GM19023 (cell line): ENCODE results near the gene CAPNS2.

ENCODE experiments used
- ATAC-seq: cut with Tn5 transposase; IDR thresholded peaks from one replicate; pipeline ENCODE4 v1.9.1; 2021; ENCODE audit warnings: mild to moderate bottlenecking, moderate library complexity; ENCODE audit not compliant: unreplicated experiment

Gene CAPNS2

DNA sequence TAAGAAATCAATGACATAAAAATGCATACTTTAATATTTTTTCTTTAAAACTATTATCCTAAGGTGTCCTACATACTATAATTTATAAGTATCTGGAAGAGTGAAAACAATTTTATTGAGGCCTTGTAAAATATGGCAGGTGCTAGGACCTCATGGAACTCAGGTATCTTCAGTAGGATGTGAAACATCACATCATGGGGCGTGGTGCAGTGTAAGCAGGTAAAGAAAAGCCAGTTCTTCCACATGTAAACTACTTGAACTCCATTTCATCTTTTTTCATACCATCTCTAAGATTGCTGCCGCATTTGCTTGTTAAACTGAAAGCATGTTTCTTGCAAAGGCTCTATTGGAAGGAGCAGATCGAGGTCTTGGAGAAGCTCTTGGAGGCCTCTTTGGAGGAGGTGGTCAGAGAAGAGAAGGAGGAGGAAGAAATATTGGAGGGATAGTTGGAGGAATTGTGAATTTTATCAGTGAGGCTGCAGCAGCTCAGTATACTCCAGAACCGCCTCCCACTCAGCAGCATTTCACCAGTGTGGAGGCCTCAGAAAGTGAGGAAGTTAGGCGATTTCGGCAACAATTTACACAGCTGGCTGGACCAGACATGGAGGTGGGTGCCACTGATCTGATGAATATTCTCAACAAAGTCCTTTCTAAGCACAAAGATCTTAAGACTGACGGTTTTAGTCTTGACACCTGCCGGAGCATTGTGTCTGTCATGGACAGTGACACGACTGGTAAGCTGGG lies at the start of gene CAPNS2:
Gene CAPNS2, plus strand, starts transcription at position 253 of the 744 bp plus-strand sequence. Its CDS starts 73 bp downstream, at position 326.
- no peak for ATAC-seq

DNA sequence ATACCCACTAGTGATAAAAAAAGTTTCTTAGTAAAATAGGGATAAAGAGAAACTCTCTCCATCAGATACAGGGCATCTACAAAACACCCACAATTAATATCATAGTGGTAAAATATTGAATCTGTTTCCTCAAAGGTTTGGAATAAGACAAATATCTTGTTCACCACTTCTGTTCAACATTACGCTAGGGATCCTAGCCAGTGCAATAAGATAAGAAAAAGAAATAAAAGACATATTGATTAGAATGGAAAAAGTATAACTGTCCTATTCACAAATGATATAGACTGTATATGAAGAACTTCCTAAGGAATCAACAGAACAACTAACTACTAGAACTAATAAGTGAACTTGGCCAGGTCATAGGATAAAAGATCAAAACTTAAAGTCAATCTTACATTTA lies 44.7 kb upstream of the CAPNS2 start:
- no peak for ATAC-seq

DNA sequence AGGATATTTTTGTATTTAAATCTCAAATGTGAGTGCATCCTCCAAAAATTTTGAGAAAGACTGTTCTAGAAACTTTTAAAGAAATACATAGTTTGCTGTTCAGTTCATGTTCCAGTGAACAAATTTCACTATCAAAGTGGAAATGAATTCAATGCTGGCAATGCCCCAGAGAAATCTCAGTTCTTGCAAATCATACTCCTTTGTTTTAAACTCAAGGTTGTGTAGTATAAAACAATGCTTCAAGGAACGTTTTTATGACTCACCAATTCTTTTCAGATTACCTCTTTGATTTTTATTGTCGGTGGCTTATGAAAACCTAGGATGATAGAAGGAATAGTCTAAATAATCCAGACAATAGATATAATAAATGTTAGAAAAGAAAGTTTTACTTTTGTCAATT lies 40.0 kb upstream of the CAPNS2 start:
- no peak for ATAC-seq

DNA sequence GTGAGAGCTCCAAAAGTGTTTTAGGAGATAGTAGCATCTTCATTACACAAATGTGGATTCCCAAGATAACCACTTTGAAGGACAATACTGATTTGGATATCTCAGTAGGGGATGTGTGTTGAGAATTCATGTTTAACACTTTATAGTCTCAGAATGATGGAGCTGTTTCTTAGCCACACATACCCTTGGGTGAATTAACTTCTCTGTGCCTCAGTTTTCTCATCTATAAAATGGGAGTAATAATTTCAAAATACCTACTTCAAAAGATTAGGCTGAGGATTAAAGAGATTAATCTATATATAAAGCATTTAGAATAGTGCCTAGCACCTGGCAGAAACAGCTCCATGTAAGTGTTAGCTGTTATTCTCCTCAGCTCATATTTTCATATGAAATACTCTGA lies 38.6 kb upstream of the CAPNS2 start:
- no peak for ATAC-seq

DNA sequence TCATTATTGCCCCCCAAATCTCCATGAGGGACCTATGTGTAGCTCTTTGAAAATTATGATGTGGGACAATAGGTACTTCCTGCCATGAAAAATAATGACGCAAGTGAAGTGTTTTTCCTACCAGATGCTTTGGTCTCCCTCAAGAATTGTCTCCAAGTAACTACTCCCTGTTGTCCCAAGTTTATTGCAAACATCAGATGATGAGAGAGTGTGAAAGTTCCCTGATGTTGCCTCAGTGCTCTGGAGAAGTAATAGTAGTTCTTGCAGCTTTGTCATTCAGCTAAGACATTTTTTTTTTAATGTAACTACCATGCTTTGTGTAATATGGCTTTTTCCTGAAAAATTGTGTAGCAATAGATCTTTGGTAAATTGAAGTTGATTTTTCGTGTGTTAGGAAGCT lies 37.5 kb upstream of the CAPNS2 start:
- no peak for ATAC-seq

DNA sequence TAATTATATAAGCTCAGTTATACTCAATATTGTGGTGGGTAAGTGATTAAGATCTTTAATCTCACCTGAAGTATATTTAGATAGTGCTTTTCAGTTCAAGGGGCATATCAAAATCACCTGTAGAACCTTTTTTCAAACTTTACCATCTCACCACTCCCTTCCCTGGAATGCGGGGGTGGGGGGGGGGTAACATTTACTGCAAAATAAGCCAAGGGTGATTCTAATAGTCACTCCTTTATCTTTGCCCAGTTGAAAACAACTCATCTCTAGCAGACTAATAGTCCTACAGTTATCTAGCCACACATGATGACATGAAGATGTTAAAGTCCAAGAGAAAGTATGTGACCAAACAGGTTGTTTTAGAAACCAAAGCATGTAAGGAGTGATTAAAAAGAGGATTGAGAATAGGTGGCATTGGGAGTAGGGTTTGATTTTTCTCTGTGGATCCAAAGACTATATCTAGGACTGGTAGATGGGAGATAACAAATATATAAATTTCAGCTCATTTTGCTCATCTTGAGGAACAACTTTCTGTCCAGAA lies 36.1 kb upstream of the CAPNS2 start:
- ATAC-seq, result no peak

DNA sequence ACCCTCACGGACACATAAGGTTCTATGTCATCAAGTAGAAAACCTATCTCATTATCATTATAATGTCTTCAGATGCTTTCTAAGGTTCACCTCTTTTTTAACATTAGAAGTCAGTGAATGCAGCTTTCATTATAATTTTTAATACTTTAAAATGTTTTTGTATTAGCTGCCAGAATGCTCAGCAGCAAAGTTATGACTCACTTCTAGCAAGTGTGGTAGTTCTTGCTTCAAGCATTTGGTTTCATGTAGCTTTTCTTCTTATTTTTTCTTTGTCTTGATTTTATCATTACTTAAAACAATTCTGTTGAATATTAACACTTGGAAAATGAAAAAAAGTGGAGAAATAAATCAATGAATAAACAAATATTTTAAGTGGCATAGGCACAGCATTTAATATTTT lies 34.3 kb upstream of the CAPNS2 start:
- no peak for ATAC-seq

DNA sequence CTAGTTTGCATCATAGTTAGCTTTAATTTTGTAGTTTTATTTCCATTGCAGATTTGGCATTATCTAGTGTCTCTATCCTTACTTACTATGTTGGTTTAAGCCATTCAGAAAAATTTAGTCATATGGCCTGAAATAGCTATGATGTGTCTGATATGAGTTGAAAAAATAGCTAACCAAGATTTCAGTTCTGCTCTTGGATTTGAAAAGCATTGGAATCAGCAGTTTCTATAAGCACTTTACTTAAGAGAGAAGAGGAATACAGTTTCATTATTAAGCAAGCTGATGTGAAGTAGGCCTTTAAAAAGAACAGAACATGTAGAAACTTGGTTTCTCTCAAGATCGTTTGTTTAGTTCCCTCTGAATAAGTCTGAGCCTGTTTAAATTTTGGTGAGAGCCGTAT lies 31.7 kb upstream of the CAPNS2 start:
- ATAC-seq, result no peak

DNA sequence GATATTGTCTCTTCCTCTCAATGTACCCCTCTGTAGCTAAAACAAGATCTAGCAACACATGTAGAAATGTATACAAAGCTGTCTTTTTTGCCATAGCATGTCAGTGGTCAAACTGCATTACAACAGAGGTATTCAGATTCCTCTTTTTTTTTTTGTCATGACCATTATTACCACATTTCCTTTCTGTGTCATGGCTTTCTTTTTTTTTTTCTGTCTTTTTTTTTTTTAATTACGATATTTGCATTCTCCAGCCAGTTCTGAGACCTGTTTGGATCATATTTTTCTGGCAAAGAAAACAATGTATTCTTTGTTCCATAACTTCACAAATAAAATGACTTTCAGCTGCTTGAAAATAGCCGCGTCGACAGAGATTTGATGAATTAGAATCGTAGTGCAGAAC lies 27.4 kb upstream of the CAPNS2 start:
- no peak for ATAC-seq

DNA sequence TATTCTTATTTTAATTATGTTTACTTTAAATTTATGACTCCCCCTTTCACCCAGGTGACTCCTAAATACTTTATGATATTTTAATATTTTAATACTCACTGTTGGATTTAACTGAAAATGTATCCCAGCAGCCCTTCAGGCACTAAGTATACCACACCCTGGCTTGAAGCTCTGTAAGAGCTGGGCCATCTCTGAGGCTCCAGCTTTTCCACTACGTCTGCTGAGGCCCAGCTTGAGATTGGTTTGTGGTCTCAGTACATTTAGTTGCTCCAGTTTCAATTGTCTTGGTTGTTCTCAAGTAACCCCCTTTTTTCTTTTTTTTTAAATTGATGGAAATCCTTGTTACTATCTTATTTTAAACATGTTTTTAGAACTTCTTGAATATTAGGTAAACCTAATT lies 27.0 kb upstream of the CAPNS2 start:
- no peak for ATAC-seq

DNA sequence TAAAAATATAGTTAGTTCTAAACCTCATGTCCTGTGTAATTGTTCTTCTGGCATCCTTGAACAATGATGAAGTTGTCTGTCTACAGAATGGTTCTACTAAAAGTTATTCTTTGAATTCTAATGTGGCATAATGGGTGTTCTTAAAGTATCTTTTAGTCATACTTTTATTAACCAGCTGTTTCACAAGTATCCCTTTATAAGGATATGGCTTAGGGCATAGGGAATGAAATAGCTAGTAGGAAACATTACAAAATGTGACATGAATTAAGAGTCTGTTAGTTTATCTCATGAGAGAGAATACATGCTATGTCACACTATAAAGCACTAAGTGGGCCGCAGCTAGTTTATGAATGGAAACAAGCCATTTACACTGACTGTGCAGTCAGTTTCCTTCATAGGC lies 26.3 kb upstream of the CAPNS2 start:
- no peak for ATAC-seq

DNA sequence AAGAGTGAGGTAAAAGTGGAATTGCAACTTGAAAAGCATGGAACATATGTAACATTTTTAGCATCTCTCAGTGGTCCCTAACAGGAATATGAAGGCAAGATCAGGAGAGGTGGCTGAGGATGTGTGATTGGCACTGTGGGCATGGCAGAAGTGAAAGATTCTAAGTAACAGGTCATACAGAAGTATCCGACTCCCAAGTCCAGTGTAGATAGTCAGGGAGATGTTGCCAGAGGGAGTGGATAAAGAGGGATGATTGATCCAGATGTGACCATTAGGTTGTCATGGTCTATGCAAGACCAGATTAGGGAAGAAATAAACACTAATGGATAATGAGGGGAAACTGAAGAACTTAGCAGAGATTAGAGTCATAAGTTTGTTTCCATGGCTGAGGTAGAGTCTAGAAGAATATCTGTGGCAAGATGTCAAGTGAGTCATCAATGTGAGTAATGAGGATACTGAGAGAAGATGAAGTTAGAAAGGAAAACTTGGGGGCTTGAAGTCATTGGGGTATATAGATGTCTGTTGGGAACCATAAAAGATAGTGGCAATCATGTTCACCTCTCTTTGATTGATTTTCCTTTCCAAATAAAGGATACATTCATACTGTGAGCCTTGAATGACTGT lies 23.9 kb upstream of the CAPNS2 start:
- no peak for ATAC-seq

DNA sequence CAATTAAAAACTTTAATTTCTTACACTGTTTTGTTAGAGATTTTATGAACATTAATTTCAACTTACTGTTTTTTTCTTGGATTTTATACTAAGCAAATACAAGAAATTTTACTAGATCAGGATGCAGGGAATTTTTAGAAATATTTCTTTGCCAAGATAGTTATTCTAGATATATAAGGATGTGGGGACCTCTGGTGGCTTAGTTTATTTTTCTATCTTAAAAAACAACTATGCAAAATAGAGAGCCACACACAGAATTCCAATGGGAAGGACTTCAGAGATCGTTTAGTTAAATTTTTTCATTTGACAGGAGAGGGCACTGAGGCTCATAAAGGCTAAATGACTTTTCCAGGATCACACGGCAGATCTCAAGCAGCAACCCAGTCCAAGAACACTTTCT lies 23.0 kb upstream of the CAPNS2 start:
- no peak for ATAC-seq

DNA sequence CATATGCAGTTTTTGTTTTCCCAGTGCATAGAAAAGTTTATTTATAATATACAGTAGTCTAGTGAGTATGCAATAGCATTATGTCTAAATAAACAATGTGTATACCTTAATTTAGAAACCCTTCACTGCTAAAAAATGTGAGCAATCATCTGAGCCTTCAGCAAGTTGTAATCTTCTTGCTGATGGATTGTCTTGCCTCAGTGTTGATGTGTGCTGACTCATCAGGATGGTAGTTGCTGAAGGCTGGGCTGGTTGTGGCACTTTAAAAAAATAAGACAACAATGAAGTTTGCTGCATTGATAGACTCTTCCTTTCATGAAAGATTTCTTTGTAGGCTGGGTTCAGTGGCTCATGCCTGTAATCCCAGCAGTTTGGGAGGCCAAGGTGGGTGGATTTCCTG lies 13.9 kb upstream of the CAPNS2 start:
- ATAC-seq, result no peak

DNA sequence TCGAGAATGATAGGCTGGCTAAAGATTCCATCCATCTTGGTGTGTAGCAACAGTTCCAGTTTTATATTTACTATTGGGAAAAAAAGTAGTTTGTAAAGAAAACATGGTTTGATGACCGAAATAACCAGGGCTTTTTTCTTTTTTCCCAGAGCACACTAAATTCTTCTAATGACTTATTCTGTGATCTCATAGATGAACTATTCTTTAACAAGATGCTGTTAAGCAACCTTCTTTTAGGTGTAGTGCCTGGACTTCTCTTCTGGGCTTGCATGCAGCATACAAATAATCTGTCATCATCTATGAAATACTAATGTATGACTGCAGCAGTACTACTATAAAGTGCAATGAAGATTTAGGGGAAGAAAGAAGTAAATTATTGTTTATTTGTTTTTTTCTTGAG lies 11.0 kb upstream of the CAPNS2 start:
- no peak for ATAC-seq

DNA sequence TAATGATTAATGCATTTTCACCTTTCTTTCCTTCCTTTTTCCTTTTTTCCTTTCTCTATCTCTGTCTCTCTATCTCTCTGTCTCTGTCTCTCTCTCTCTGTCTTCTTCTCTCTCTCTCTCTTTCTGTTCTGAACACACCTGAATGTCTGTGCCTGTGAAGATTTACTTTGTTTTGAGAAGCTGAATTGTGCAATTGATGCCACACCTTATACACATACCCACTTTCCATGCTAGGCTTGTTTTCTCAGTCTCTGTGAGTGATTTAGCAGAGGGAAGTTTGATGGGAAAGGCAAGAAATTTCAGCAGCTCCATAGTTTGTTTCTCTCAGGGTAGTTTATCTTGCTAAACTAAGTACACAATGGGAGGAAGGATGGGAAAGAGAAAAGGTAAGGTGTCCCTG lies 9.3 kb upstream of the CAPNS2 start:
- ATAC-seq, result no peak

DNA sequence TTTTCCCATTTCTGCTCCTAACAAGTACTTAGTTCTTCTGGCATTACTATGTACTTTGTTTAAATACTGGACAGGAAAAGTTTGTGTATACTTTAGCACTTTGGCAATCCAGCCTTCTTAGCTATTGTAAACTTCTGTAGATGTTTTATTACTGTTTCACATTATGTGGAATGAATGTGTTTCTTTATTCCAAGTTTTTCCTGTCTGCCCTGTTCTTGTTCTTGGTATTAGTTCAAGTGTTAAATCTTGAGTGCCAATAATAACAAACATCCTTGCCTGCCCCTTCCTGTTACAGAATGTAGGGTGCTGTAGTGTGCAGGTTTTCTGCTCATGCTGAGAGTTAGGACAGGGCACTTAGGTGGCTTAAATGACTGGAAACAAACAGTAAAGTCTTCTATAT lies 7.3 kb upstream of the CAPNS2 start:
- ATAC-seq, result no peak

DNA sequence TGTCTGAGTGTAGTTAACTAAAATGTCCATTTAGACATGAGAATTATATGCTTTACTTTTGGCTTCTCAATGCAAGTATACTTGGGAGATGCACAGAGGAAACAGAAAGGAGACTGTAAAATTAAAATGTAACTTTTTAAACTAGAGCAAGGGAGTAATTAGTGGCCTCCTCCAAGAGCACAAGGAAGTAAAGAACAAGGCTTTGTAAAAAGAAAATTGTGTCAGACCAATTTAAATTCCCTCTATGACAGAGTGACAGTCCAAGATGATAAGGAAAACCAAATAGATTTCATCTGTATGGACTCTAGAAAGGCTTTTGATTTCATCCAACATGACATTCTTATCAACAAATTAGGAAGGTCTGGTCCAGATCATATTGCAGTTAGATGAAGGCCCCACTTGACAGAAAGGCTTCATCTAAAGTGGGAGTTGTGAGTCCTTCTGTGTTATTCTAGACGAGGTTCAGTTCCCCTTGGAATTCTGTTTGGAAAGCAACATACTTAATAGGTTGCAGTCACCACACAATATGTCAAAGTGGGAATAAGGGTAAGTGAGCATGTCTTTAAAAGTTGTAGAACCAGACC lies 6.5 kb upstream of the CAPNS2 start:
- ATAC-seq, result no peak

DNA sequence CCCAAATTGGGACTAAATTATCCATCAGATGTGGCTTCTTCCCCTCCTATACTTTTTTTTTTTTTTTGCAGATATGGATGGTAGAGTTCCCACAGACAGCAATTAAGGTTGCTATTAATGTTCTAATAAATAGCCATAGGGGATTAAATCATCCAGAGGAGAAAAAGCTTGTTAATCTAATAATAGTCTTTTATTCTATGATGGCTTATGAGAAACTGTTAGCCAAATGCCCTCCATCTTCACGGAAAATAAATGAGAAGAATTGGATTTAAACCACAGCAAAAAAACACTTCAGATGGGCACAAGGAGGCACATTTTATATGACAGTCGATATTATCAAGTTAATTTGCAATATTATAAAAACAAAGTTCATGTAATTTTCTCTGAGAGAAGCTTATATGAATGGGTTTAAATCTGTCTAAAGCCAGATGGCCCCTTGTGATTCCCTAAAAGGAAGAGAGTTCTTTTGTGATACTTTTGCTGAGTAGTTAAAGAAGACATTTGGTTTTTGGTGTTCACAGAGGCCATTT lies 5.1 kb upstream of the CAPNS2 start:
- ATAC-seq, result no peak

DNA sequence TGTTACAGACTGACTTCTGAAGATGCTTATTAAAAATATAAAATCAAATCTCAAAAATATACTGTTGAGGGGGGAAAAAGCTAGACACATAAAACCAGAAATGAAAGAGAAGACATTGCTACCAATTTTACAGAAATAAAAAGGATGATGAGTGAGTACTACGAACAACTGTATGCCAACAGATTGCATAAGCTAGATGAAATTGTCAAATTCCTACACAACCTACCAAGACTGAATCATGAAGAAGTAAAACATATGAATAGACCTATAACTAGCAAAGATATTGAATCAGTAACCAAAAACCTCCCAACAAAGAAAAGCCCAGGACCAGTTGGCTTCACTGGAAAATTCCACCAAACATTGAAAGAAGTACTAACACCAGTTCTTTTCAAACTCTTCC lies 3.5 kb upstream of the CAPNS2 start:
- ATAC-seq, result no peak

DNA sequence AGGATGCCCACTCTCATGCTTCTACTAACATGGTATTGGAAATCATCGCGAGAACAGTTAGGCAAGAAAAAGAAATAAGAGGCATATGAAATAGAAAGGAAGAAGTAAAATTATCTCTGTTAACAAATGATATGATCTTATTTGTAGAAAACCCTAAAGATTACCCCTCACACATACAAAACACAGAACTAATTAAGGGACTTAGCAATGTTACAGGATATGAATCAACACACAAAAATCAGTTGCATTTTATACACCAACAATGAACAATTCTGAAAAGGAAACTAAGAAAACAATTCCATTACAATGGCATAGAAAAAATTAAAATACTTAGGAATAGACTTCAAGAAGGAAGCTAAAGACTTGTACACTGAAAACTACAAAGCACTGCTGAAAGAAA lies 2.7 kb upstream of the CAPNS2 start:
- ATAC-seq, result no peak

DNA sequence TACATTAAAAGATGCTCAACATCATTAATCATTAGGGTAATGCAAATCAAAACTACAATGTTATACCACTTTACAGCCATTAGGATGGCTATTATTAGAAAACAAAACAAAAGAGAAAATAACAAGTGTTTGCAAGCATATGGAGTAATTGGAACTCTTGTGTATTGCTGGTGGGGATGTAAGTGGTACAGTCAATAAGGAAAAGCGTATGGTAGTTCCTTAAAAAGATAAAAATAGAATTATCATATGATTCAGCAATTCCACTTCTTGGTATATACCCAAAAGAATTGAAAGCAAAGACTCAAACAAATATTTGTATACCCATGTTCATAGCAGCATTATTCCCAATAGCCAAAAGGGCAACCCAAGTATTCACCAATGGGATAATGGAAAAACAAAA lies 1.4 kb upstream of the CAPNS2 start:
- ATAC-seq, result no peak
